ENCODE results near the gene EIF3M.
"Not testable (repeated sequence)": the region's sequence is repeated elsewhere in the genome, so short reads cannot be mapped to it uniquely, and the experiment has no call there.

Gene EIF3M

DNA sequence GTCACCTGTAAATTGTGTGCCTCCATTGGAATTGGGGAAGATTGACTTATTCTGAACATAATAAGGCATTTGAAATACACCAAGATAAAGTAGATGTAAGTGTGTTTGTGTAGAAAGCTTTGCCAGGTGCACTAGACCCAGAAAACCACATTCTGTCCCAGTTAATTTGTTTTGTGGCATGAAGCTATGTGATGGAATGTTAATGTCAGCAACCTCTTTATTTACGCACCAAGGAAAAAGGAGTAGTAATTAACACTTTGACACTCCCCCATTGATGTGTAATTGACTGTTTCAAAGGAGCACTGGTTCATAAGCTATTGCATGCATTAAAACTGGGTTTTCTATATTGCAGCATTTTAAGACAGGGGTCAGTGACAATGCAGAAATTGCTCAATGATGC, 14.3 kb downstream of the EIF3M start:
- DNase-seq = no peak

- no peak for DNase-seq
These were observed 19.2 kb downstream of the EIF3M start for GRCh38 chr11:32602657-32603415.

- DNase-seq = no peak
These were observed 22.6 kb downstream of the EIF3M start for GRCh38 chr11:32606220-32606619.

DNA sequence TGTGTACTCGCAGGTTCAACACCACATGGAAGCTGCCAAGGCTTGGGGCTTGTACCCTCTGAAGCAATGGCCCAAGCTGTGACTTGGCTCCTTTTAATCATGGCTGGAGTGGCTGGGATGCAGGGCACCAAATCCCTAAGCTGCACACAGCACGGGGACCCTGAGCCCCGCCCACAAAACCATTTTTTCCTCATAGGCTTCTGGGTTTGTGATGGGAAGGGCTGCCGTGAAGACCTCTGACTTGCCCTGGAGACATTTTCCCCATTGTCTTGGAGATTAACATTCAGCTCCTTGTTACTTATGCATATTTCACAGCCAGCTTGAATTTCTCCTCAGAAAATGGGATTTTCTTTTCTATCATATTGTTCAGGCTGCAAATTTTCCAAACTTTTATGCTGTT, 25.2 kb downstream of the EIF3M start:
- DNase-seq = not testable (repeated sequence)

DNA sequence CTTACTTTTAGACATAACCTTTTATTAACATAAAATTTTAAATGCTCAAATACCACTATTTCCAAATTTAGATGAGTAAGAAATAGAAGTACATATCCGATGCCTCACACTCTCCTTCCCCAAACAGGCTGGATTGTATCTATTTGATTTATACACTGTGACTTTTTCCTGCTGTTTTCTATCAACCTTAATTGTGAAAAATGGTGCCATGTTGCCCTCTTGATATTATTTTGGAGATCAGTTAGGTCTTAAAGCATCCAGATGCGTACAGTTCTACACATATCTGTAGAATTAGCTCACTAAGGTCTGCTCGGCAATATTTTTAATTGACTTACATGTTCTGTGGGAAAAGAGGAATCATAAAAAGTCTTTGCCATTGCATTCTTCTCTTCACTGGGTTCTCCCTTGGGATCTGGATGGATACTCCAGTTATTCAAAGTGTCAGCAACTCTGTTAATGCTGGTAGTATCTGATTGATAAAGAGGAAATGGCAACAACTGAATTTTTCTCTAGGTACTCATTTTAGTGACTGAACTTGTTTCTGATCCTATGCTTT, 27.2 kb downstream of the EIF3M start:
- no peak for DNase-seq

DNA sequence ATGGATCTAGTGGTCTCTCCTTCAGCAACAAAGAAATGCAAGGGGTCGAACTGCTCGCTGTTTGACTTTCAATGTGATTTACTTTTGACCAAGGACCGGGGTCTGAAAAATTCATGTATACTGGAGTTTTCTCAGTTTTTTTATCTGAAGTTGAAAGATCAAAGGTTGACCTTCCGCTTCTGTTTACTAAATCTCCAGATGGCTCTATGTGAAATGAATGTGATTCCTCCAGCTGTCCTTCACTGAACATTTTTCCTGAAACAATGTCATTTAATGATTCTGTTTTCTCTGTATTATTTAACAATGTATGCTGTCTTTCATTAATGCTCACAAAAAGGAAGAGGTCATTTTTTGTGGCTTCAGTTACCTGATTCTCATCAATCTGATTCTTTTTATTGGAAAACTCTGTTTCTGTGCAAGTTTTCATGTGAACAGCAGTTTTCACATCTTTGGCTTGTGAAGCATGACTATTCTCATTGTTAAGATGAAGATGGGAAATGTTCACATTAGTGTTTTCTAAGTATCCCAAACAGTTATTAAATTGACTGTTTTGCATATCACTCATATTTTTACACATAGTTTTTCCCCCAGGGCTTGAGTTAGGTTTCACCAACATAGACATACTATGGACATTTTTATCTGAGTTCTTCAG, 30.0 kb downstream of the EIF3M start:
- no peak for DNase-seq

GRCh38 chr11:32615422-32615821, 31.8 kb downstream of the EIF3M start:
- peak; percentile 14 for DNase-seq

DNA sequence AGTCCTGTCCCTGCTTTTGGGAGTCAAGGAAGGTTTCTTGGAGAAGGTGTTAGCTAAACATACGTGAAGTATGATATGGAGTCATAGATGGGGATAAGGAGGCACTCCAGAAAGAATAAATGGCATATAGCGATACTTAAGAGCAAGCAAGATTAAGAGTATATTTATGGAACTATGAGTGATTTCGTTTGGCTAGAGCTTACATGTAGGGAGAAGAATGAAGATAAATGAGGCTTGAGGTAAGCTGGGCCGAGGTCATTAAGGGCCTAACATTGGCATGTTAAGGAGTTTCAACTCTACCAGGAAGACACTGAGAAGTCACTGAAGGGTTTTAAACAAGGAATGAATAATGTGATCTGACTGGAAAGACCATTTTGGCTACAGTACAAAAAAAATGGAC, 33.3 kb downstream of the EIF3M start:
- DNase-seq = no peak

GRCh38 chr11:32630844-32631243, 47.2 kb downstream of the EIF3M start:
- DNase-seq = no peak

DNA sequence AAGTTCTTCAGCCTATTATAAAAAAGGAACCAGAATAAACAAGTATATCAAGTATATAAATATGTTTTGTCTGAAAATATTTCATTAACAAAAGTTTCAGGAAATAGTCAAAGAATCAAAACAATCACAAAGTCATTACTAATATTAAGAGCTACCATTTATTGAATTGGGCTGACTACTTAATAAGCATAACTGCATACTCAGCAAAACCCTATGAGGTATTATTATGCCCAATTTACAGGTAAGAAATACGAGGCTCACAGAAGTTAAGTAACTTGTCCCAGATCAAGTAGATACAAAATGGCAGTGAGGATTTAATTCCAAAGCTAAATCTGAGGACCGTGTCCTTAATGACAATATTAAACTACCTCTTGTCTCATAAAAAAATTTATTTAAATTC, 52.2 kb downstream of the EIF3M start:
- DNase-seq = no peak

- DNase-seq = no peak
These were observed 57.7 kb downstream of the EIF3M start for GRCh38 chr11:32641361-32641760.

DNA sequence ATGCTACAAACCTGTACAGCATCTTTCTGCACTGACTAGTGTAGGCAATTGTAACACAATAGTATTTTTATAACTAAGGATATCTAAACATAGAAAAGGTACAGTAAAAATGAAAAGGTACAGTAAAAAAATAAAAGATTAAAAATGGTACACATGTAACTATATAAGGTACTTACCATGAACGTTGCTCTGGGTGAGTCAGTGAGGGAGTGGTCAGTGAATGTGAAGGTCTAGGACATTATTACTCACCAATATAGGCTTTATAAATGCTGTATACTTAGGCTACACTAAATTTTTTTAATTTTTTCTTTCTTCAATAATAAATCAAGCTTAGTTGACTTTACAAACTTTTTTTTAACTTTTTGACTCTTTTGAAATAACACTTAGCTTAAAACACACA, 59.9 kb downstream of the EIF3M start:
- DNase-seq = no peak

Data from suppressor macrophage treated with lipopolysaccharide for 4 hours (primary cell).